ENCODE data around the gene HRH1.

HRH1 gene

GRCh38 chr3:11224870-11225229 is 70.6 kb downstream of the HRH1 start:
- no peaks in the 10 kb centered on the region for H3K36me3 ChIP-seq (replicated peaks; ENCODE audit: insufficient read depth, low read length)
- H4K20me1 ChIP-seq (ENCODE audit: insufficient read depth, low read length): no peaks in the 10 kb centered on the region
- no peak overlapping the region for H3K9ac ChIP-seq (ENCODE audit: low read length)
- no peaks in the 10 kb centered on the region for H3K9me3 ChIP-seq (replicated peaks; ENCODE audit: insufficient read depth, low read length)
- DNase-seq: no peak
- peaks cover 3% of the 10 kb centered on the region; the same call in 1 of the 2 replicates for H3K4me1 ChIP-seq (ENCODE audit: low read length)
- H3K4me2 ChIP-seq (ENCODE audit: low read depth, low read length): no peak overlapping the region
- no peaks in the 10 kb centered on the region for H3K79me2 ChIP-seq (ENCODE audit: low read length)
- no peak for TF ChIP-seq EZH2phosphoT487 (IDR thresholded peaks at IDR 0.05; ENCODE audit: low read length)
- TF ChIP-seq EZH2 (optimal IDR thresholded peaks at IDR 0.05; ENCODE audit: low read depth, low read length): no peak
- no peak for TF ChIP-seq CTCF (IDR thresholded peaks at IDR 0.05; ENCODE audit: low read length)
- H3K27ac ChIP-seq (ENCODE audit: low read length): no peak overlapping the region
- H3F3A ChIP-seq (ENCODE audit: insufficient read depth, low read length): no peaks in the 10 kb centered on the region
- no peaks in the 10 kb centered on the region for H3K9me2 ChIP-seq (replicated peaks; ENCODE audit: insufficient read depth, low read length)
- H2AFZ ChIP-seq (ENCODE audit: low read length): no peak overlapping the region
- peaks cover 41% of the 10 kb centered on the region for H3K27me3 ChIP-seq (replicated peaks; ENCODE audit: insufficient read depth, low read length)
- H3K4me3 ChIP-seq (ENCODE audit: low read length): no peak overlapping the region

GRCh38 chr3:11226042-11226370 is 71.7 kb downstream of the HRH1 start:
- no peak overlapping the region for H2AFZ ChIP-seq (ENCODE audit: low read length)
- DNase-seq: no peak
- H3K4me1 ChIP-seq (ENCODE audit: low read length): peaks cover 3% of the 10 kb centered on the region; the same call in 1 of the 2 replicates
- TF ChIP-seq EZH2phosphoT487 (IDR thresholded peaks at IDR 0.05; ENCODE audit: low read length) (no peak), CTCF (IDR thresholded peaks at IDR 0.05; ENCODE audit: low read length) (no peak), EZH2 (optimal IDR thresholded peaks at IDR 0.05; ENCODE audit: low read depth, low read length) (no peak)
- H3F3A ChIP-seq (ENCODE audit: insufficient read depth, low read length): no peaks in the 10 kb centered on the region
- peaks cover 53% of the 10 kb centered on the region for H3K27me3 ChIP-seq (replicated peaks; ENCODE audit: insufficient read depth, low read length)
- H3K79me2 ChIP-seq (ENCODE audit: low read length): no peaks in the 10 kb centered on the region
- no peak overlapping the region for H3K27ac ChIP-seq (ENCODE audit: low read length)
- no peaks in the 10 kb centered on the region for H4K20me1 ChIP-seq (ENCODE audit: insufficient read depth, low read length)
- no peaks in the 10 kb centered on the region for H3K9me2 ChIP-seq (replicated peaks; ENCODE audit: insufficient read depth, low read length)
- H3K4me2 ChIP-seq (ENCODE audit: low read depth, low read length): no peak overlapping the region
- no peaks in the 10 kb centered on the region for H3K36me3 ChIP-seq (replicated peaks; ENCODE audit: insufficient read depth, low read length)
- H3K4me3 ChIP-seq (ENCODE audit: low read length): no peak overlapping the region
- no peak overlapping the region for H3K9ac ChIP-seq (ENCODE audit: low read length)
- no peaks in the 10 kb centered on the region for H3K9me3 ChIP-seq (replicated peaks; ENCODE audit: insufficient read depth, low read length)

GRCh38 chr3:11228041-11228440 is 73.7 kb downstream of the HRH1 start:
- Histone ChIP-seq H3K4me3 (ENCODE audit: low read length) (no peak overlapping the region), H3K36me3 (replicated peaks; ENCODE audit: insufficient read depth, low read length) (no peaks in the 10 kb centered on the region), H3F3A (ENCODE audit: insufficient read depth, low read length) (no peaks in the 10 kb centered on the region), H3K27me3 (replicated peaks; ENCODE audit: insufficient read depth, low read length) (peaks cover 72% of the 10 kb centered on the region), H3K9ac (ENCODE audit: low read length) (no peak overlapping the region), H4K20me1 (ENCODE audit: insufficient read depth, low read length) (no peaks in the 10 kb centered on the region), H3K9me3 (replicated peaks; ENCODE audit: insufficient read depth, low read length) (no peaks in the 10 kb centered on the region), H3K4me1 (ENCODE audit: low read length) (peaks cover 3% of the 10 kb centered on the region; the same call in 1 of the 2 replicates), H3K4me2 (ENCODE audit: low read depth, low read length) (no peak overlapping the region), H3K9me2 (replicated peaks; ENCODE audit: insufficient read depth, low read length) (no peaks in the 10 kb centered on the region), H3K27ac (ENCODE audit: low read length) (no peak overlapping the region), H2AFZ (ENCODE audit: low read length) (no peak overlapping the region), H3K79me2 (ENCODE audit: low read length) (no peaks in the 10 kb centered on the region)
- no peak for DNase-seq
- no peak for TF ChIP-seq EZH2phosphoT487 (IDR thresholded peaks at IDR 0.05; ENCODE audit: low read length)
- no peak for TF ChIP-seq CTCF (IDR thresholded peaks at IDR 0.05; ENCODE audit: low read length)
- no peak for TF ChIP-seq EZH2 (optimal IDR thresholded peaks at IDR 0.05; ENCODE audit: low read depth, low read length)

Data from MM.1S (cell line).